Effector memory CD8-positive, alpha-beta T cell (primary cell): ENCODE results near the gene ZBTB12.
"Not testable (repeated sequence)": the region's sequence is repeated elsewhere in the genome, so short reads cannot be mapped to it uniquely, and the experiment has no call there.

ENCODE experiments used
- ATAC-seq: fragments of 150-1000 bp; cut with Tn5 transposase; replicated peaks from 2 replicates; pipeline ENCODE4 v1.10.0; 2021; ENCODE audit warnings: mild to moderate bottlenecking, moderate library complexity
- DNase-seq, 3 experiments: peaks; one replicate each; pipeline ENCODE4 v3.0.0; 2021
- H3K27ac Mint-ChIP-seq, 2 donors: one replicate each; pipeline ENCODE4 v1.8.0; 2022; ENCODE audit warnings: mild to moderate bottlenecking in 2 of 2, mixed read lengths in 2 of 2, moderate library complexity in 2 of 2
- H3K27me3 Mint-ChIP-seq, 2 donors: one replicate each; pipeline ENCODE4 v1.8.0; 2022; ENCODE audit warnings: mixed read lengths in 2 of 2
- H3K36me3 Mint-ChIP-seq: one replicate; pipeline ENCODE4 v1.8.0; 2022; ENCODE audit warnings: mild to moderate bottlenecking, moderate library complexity, mixed read lengths; ENCODE audit not compliant: insufficient read depth
- H3K4me1 Mint-ChIP-seq, 2 donors: one replicate each; pipeline ENCODE4 v1.8.0; 2022; ENCODE audit warnings: low read depth in 2 of 2, mixed read lengths in 2 of 2
- H3K4me3 Mint-ChIP-seq, 2 donors: one replicate each; pipeline ENCODE4 v1.8.0; 2022; ENCODE audit warnings: mild to moderate bottlenecking in 2 of 2, mixed read lengths in 2 of 2, moderate library complexity in 2 of 2
- H3K9me3 Mint-ChIP-seq, 2 donors: one replicate each; pipeline ENCODE4 v1.8.0; 2022; ENCODE audit warnings: mixed read lengths in 2 of 2

Gene ZBTB12

GRCh38 chr6:31935021-31935420, 33.1 kb upstream of the ZBTB12 start:
- Mint-ChIP-seq H3K27ac (no peak overlapping the region), H3K9me3 (no peaks in the 10 kb centered on the region), H3K36me3 (no peaks in the 10 kb centered on the region), H3K4me1 (no peaks in the 10 kb centered on the region), H3K4me3 (no peak overlapping the region), H3K27me3 (peaks cover 8 to 23% of the 10 kb centered on the region in 2 donors)
- ATAC-seq (no peak), DNase-seq (no peak)

- H3K4me1 Mint-ChIP-seq: no peaks in the 10 kb centered on the region
- no peak for DNase-seq
- no peaks in the 10 kb centered on the region for H3K36me3 Mint-ChIP-seq
- no peak overlapping the region for H3K4me3 Mint-ChIP-seq
- H3K9me3 Mint-ChIP-seq: no peaks in the 10 kb centered on the region
- H3K27me3 Mint-ChIP-seq: peaks cover 8 to 28% of the 10 kb centered on the region in 2 donors
- no peak overlapping the region for H3K27ac Mint-ChIP-seq
- ATAC-seq: no peak
These were observed 31.7 kb upstream of the ZBTB12 start for GRCh38 chr6:31933537-31933936.

GRCh38 chr6:31932137-31932536, 30.3 kb upstream of the ZBTB12 start:
- not testable (repeated sequence) for H3K9me3 Mint-ChIP-seq, DNase-seq, H3K4me3 Mint-ChIP-seq, ATAC-seq, H3K36me3 Mint-ChIP-seq, H3K27ac Mint-ChIP-seq, H3K4me1 Mint-ChIP-seq
- H3K27me3 Mint-ChIP-seq: peaks cover 14 to 39% of the 10 kb centered on the region in 2 donors

GRCh38 chr6:31930962-31931361, 29.1 kb upstream of the ZBTB12 start:
- Mint-ChIP-seq H3K4me3 (no peak overlapping the region), H3K27ac (no peak overlapping the region), H3K9me3 (no peaks in the 10 kb centered on the region), H3K4me1 (no peaks in the 10 kb centered on the region), H3K36me3 (no peaks in the 10 kb centered on the region), H3K27me3 (peaks cover 14 to 39% of the 10 kb centered on the region in 2 donors)
- DNase-seq (no peak), ATAC-seq (no peak)

- Mint-ChIP-seq H3K4me1 (no peaks in the 10 kb centered on the region), H3K9me3 (no peaks in the 10 kb centered on the region), H3K27ac (no peak overlapping the region), H3K27me3 (peaks cover 13 to 33% of the 10 kb centered on the region in 2 donors), H3K36me3 (peaks cover 2% of the 10 kb centered on the region), H3K4me3 (no peak overlapping the region)
- DNase-seq (no peak), ATAC-seq (no peak)
These were observed 26.7 kb upstream of the ZBTB12 start for GRCh38 chr6:31928672-31928939.

GRCh38 chr6:31927863-31928671, 26.2 kb upstream of the ZBTB12 start:
- ATAC-seq (no peak), DNase-seq (no peak)
- Mint-ChIP-seq H3K27ac (no peak overlapping the region), H3K4me3 (no peak overlapping the region), H3K36me3 (peaks cover 3% of the 10 kb centered on the region), H3K27me3 (peaks cover 7 to 27% of the 10 kb centered on the region in 2 donors), H3K9me3 (no peaks in the 10 kb centered on the region), H3K4me1 (no peaks in the 10 kb centered on the region)

- ATAC-seq (no peak), DNase-seq (no peak)
- H3K36me3 Mint-ChIP-seq: peaks cover 5% of the 10 kb centered on the region
- H3K27ac Mint-ChIP-seq: no peak within 1 kb of the TSS
- no peaks in the 10 kb centered on the region for H3K9me3 Mint-ChIP-seq
- H3K4me1 Mint-ChIP-seq: no peaks in the 10 kb centered on the region
- no peak within 1 kb of the TSS for H3K4me3 Mint-ChIP-seq
- H3K27me3 Mint-ChIP-seq: peaks cover 6 to 24% of the 10 kb centered on the region in 2 donors
These were observed 25.5 kb upstream of the ZBTB12 start, which contains the start of gene C2 for GRCh38 chr6:31927242-31927862. Gene C2 (plus strand): TSS chr6:31927717. CDS start chr6:31927753, 36 bp downstream.

GRCh38 chr6:31922942-31923341, 21.1 kb upstream of the ZBTB12 start:
- Mint-ChIP-seq H3K36me3 (peaks cover 5% of the 10 kb centered on the region), H3K27ac (no peak overlapping the region), H3K27me3 (peaks cover 5% of the 10 kb centered on the region in 2 donors), H3K4me1 (no peaks in the 10 kb centered on the region), H3K4me3 (no peak overlapping the region), H3K9me3 (no peaks in the 10 kb centered on the region)
- ATAC-seq (no peak), DNase-seq (no peak)

GRCh38 chr6:31920811-31921210, 18.9 kb upstream of the ZBTB12 start:
- Mint-ChIP-seq H3K4me1 (no peaks in the 10 kb centered on the region), H3K4me3 (no peak overlapping the region), H3K27me3 (peaks cover 1 to 5% of the 10 kb centered on the region in 2 donors), H3K36me3 (peaks cover 5% of the 10 kb centered on the region), H3K27ac (no peak overlapping the region), H3K9me3 (no peaks in the 10 kb centered on the region)
- DNase-seq: no peak
- ATAC-seq: no peak

- Mint-ChIP-seq H3K4me3 (no peak overlapping the region), H3K27ac (no peak overlapping the region), H3K36me3 (peaks cover 5% of the 10 kb centered on the region), H3K4me1 (no peaks in the 10 kb centered on the region), H3K9me3 (no peaks in the 10 kb centered on the region), H3K27me3 (peaks cover 11 to 16% of the 10 kb centered on the region in 2 donors)
- no peak for ATAC-seq
- DNase-seq: no peak
These were observed 17.9 kb upstream of the ZBTB12 start for GRCh38 chr6:31919624-31920303.

GRCh38 chr6:31918069-31918720, 16.3 kb upstream of the ZBTB12 start:
- Mint-ChIP-seq H3K4me3 (no peak overlapping the region), H3K9me3 (no peaks in the 10 kb centered on the region), H3K4me1 (no peaks in the 10 kb centered on the region), H3K27ac (no peak overlapping the region), H3K27me3 (peaks cover 11 to 17% of the 10 kb centered on the region in 2 donors), H3K36me3 (peaks cover 2% of the 10 kb centered on the region)
- ATAC-seq (no peak), DNase-seq (no peak)

GRCh38 chr6:31915756-31916155, 13.9 kb upstream of the ZBTB12 start:
- Mint-ChIP-seq H3K36me3 (peaks cover 4% of the 10 kb centered on the region), H3K4me1 (no peaks in the 10 kb centered on the region), H3K9me3 (no peaks in the 10 kb centered on the region), H3K4me3 (no peak overlapping the region), H3K27me3 (peaks cover 18 to 27% of the 10 kb centered on the region in 2 donors), H3K27ac (no peak overlapping the region)
- no peak for ATAC-seq
- no peak for DNase-seq

- Mint-ChIP-seq H3K36me3 (peaks cover 4% of the 10 kb centered on the region), H3K27ac (no peak overlapping the region), H3K4me3 (no peak overlapping the region), H3K9me3 (no peaks in the 10 kb centered on the region), H3K4me1 (no peaks in the 10 kb centered on the region), H3K27me3 (peaks cover 18 to 27% of the 10 kb centered on the region in 2 donors)
- ATAC-seq: no peak
- no peak for DNase-seq
These were observed 13.5 kb upstream of the ZBTB12 start for GRCh38 chr6:31915351-31915750.
